GM18868 (cell line): ENCODE results near the gene EXOC6B.

Experiments
- ATAC-seq: cut with Tn5 transposase; IDR thresholded peaks from one replicate; pipeline ENCODE4 v1.9.1; 2021; ENCODE audit warnings: mild to moderate bottlenecking, moderate library complexity; ENCODE audit not compliant: unreplicated experiment

EXOC6B gene

GRCh38 chr2:72388263-72388662 is 437.6 kb downstream of the EXOC6B start:
- no peak for ATAC-seq

DNA sequence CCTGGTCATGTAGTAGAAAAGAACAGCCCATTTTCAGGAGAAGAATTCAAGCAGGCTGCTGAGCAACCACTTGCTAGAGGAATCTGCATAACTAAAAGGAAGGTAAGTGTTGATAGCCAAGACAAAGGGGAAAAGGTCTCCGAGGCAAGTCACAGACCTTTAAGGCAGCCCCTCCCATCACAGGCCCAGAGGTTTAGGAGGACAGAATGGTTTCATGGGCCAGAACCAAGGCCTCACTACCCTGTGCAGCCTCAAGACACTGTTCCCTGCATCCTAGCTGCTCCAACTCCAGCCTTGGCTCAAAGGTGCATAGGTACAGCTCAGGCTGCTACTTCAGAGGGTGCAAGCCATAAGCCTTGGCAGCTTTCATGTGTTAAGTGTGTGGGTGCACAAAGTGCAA is 439.5 kb downstream of the EXOC6B start:
- ATAC-seq, result no peak

DNA sequence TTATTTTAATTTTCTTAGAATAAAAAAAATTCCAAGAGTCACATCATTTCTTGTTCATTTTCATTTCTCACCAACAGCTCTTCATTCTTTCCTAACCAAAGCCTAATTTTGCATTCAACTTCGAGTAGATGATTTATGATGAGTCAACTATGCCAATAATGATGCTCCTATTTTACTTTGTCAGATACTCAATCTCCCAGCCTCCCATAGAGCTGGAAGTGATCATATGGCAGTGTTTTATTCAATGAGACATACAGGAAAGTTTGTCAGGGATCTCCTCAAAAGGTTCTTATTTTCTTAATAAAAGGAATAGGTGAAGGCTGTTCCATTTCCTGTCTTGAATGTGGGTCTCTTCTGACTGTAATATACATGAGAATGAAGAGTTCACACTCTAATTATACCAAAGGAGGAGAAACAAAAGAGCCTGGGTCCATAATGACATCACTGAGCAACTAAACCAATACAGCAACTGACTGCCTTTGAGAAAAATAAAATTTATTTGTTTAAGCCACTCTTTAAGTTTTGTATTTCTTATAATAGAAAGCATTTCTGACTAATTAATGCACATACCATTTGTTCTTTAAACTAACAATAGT is 447.0 kb downstream of the EXOC6B start:
- no peak for ATAC-seq

DNA sequence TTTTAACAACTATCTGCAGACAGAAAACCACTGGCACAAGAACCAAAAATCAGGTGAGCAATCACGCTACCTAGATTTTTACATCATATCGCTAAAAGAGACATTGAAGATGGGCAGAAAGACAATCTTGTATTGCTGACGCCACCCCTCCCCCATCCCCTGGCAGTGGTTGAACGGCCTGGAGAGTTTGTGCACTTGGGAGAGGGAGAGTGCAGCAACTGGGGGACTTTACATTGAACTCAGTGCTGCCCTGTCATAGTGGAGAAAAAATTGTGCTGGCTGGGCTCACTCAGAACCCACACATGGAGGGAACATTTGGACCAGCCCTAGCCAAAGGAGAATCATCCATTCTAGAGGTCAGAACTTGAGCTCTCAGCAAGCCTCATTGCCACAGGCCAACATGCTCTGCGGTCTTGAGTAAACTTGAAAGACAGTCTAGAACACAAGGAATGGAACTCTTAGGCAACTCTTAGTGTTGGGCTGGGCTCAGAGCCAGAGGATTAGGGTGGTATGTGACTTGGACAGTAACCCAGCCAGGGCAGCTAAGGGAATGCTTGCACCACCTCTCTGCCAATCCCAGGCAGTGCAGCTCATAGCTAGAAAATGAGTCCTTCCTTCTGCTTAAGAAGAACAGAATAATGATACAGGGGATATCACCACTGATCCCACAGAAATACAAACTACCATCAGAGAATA is 458.2 kb downstream of the EXOC6B start:
- no peak for ATAC-seq

DNA sequence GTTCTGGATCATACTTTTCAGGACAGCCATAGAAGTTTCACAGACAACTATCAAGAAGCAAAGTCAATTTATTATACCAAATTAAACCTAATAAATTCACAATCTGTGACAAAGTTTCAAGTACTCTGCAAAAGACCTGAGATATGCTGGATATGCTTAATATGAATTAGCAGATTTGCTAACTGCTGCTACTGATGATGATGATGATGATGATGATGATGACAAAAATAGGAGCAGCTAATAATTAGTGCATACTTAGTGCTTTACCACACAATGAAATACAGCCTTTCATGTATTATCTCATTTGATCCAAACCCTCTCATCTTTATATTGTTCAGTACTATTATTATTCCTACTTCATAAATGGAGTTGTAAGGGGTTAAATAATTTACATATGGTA is 462.4 kb downstream of the EXOC6B start:
- no peak for ATAC-seq

DNA sequence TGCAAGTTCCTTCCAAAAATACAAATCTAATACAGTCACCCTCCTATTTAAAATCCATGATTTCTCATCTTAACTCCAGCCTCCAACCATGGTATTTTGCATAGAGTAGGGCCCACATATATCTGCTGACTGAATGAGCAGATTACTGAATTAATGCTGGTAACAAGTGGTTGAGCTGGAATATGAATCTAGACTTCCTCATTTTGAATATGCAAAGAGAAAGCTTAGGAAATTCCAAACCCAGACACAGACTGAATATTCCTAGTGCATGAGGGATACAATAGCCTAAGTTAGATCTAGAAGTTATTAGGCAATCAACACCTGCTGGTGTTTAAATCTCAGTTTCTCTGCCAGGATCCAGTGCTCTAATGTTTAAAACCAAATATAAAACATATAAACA is 463.1 kb downstream of the EXOC6B start:
- ATAC-seq, result no peak

DNA sequence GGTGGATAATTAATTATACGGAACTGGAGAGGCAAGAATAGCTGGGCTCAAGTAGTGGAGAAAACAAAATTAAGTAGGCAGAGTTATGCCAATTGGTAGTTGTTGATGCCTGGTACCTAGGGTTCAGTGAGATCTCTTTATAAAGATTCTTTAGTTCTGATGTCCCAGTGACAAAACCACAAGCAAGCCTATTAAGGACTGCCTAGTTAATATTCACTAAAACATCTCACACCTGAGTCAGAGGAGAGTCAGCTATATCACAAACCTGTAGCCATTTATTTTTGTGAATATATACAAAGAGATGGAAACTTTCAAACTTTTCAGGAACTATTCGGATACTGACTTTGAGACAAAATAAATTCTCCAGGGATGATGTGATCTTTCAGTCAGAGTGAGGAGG is 464.3 kb downstream of the EXOC6B start:
- ATAC-seq, result no peak

- ATAC-seq, result no peak
Measured at GRCh38 chr2:72361042-72361441, 464.8 kb downstream of the EXOC6B start.

- no peak for ATAC-seq
Measured at GRCh38 chr2:72350852-72351251, 475.0 kb downstream of the EXOC6B start.

DNA sequence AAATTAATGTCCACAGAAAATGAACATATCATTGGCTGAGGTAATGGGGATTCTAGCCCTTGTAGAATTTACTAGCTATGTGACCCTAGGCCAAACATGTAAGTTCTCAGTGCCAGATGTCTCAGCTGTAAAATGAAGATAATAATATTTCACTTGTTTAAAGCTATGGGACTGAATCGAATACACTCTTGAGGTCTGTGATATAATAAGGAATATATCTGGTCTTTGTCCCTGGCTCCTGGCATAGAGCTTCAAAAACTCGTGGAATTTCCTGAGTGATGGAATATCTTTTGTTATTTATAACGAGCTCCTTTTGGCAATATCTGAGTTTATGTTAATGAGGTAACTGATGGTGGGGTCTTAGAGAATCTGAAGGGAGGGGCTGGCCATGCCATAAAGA is 476.8 kb downstream of the EXOC6B start:
- ATAC-seq, result no peak

GRCh38 chr2:72347081-72347480 is 478.8 kb downstream of the EXOC6B start:
- no peak for ATAC-seq

GRCh38 chr2:72341639-72342038 is 484.2 kb downstream of the EXOC6B start:
- no peak for ATAC-seq

DNA sequence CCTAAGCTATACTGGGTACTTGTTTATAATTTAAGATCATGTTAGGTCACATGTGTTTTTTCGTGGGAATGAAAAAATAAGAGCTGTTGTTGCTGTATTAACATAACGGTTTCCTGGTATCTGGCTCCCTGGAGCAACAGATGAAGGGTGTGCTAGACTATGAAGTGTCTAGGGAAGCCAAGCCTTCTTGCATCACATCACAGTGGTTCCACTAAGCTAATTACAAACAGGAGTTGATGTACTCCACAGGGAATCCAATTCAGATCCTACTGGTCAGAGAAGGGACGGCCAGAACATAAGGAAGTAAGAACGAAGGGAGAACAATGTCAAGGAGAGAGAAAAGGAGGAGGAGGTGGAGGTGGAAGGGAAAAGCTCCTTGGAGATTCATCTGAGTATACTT is 485.2 kb downstream of the EXOC6B start:
- no peak for ATAC-seq

DNA sequence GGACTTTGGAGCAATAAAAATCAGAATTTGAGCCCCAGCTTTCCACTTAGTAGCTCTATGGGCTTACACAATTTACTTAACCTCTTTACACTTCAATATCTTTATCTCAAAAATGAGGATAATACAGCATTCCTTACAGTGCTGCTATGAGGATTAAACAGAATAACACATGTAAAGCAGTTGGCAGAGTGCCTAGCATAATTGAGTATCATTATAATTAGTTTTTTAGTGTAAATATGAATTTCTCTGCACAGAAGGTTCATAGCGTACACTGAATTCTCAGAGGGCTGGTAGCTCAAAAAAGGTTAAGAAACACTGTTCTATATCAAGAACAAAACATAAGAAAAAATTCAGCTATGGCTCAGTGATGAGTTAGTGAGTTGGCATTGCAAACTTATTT is 487.8 kb downstream of the EXOC6B start:
- ATAC-seq, result no peak

DNA sequence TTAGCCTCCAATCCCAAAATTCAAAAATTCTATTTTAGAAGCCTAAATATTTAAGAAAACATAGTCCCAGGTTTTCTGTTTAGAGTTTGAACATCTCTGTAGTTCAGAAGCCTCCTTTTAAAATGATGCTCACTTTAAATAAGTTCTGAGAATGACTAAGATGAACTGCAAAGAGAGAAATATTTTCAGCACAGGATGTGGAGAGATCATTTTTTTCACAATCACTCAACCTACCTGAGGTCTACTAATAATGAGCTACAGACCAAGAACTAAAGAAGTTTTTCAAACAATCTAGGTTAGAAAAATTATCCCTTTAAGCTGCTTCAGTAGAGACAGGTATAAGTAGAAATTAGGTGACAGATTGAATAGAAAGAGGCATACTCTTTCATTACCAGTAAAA is 493.1 kb downstream of the EXOC6B start:
- ATAC-seq, result no peak

DNA sequence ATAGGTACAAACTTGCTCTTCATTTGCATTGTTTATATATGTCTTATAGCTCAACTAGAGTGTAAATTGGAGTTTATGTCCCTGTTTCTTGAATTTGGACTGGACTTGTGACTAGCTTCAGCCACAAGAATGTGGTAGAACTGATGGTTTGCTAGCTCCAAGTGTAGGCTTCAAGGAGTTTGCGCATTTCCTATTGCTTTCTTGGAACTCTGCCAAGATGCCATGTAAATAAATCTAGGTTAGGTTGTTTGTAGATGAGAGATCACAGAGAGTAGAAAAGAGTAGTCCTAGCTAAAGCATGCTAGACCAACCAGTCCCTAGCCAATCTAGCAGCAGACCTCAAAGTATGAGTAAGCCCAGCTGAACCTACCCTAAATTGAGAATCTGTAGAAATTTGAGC is 495.2 kb downstream of the EXOC6B start:
- no peak for ATAC-seq

DNA sequence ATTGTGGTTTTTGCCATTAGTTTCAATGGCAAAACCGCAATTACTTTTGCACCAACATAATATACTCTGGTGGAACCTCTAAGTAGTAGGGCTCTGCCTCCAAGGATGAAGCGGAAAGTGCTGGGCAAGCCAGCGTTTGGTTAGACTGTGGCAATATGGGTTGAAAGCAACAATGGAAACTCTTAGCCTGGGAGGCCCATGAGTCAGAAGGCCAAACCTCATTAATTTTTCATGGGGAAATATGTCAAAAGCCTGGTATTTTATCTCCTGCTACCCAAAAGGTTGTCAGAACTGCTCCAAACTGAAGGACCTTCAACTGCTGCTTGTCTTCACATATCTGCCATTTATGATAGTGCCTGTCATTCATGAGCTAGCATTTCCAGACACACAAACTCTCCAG is 499.1 kb downstream of the EXOC6B start:
- no peak for ATAC-seq

DNA sequence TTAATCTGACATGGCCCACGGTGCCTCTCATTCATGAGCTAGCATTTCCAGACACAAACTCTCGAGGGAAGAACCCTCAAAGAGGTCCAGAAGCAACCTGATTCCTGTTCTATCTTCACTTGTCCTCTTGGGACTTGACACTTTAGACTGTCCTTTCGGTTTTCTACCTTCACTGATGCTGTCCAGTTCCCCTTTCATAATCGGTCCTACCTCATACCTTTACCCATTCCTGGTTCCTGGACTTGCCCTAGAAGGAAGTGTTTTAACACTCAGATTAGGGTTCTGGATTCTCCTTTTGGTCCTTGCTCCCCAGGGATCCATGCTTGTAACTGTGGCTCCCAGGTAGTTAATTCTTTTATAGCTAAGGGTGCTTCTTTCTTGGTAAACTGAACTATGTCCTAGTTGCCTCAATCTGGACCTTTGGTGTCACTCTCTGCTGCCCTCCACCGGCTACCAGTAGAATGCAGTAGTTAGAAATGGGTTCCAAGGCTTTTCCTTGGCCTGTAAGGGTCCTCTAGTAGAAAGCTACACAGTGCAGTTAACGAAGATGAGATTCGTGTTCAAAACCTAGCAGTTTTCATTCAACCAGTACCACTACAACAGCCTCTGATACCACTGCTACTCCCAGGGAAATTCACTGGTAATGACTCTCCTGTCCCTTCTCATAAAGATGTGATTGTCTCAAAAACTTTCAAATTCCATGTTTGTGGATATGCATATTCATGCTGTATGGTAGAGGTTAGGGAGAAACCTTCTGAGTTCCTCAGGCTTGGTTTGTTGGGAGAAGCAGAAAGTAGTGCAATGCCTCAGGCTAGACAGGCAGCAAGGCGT is 500.0 kb downstream of the EXOC6B start:
- peak; percentile 79 for ATAC-seq

- no peak for ATAC-seq
Measured at GRCh38 chr2:72316774-72317173, 509.1 kb downstream of the EXOC6B start.

GRCh38 chr2:72300147-72300684 is 525.6 kb downstream of the EXOC6B start:
- no peak for ATAC-seq

DNA sequence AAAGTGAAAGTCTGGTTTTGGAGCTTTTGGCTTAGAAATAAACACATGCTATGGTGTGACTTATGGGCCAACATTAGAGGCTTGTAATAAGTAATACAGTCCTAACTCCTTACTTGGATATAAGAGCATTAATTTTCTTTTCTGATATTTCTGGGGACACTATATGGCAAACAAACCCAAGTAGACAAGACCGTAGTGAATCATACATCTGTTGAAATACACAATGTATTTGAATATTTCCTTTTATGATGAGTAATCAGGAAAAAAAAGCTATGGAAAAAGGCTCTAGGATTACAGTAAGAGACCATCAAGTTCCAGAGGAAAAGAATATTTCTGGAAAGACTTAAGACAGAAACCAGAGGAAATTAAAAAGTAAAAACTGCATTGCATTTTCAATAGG is 532.2 kb downstream of the EXOC6B start:
- ATAC-seq, result no peak

DNA sequence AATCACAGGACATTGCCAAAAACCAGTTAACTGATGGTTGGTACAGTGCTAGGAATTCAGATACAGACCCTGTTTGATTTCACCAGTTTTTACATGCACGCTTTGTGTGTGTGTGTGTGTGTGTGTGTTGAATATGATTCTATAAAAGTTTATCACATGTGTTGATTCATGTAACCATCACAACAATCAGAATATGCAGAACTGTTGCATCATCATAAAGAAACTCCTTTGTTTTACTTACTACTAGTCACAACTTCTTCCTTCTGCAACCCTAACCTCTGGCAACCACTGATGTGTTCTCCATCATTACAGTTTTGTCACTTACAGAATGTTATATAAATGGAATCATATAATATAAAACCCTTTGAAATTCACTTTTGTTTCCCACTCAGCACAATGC is 533.4 kb downstream of the EXOC6B start:
- ATAC-seq, result no peak
